COLO668 (cell line): ENCODE data around the gene RENBP.

Source experiments
- DNase-seq: peaks from one replicate; lab custom pipeline; 2025; ENCODE audit not compliant: unreplicated experiment; lab: John Stamatoyannopoulos, UW

Gene RENBP

GRCh38 chrX:153971124-153971449, 26.6 kb upstream of the RENBP start:
- peak; percentile 94 for DNase-seq

GRCh38 chrX:153970357-153971123, 26.1 kb upstream of the RENBP start:
- peak; percentile 48 for DNase-seq

- peak; percentile 48 for DNase-seq
Observed at GRCh38 chrX:153969904-153970356, 25.5 kb upstream of the RENBP start.

GRCh38 chrX:153969125-153969903, 24.9 kb upstream of the RENBP start:
- DNase-seq: peak; percentile 24

- peak; percentile 80 for DNase-seq
Observed at GRCh38 chrX:153968754-153969124, 24.3 kb upstream of the RENBP start.

GRCh38 chrX:153968255-153968654, 23.8 kb upstream of the RENBP start:
- DNase-seq: peak; percentile 16

- no peak for DNase-seq
Observed at GRCh38 chrX:153967536-153968224, 23.2 kb upstream of the RENBP start.

- no peak for DNase-seq
Observed at GRCh38 chrX:153966841-153967535, 22.5 kb upstream of the RENBP start.

- DNase-seq: no peak
Observed at GRCh38 chrX:153966283-153966688, 21.8 kb upstream of the RENBP start.

- DNase-seq: no peak
Observed at GRCh38 chrX:153965406-153965805, 21.0 kb upstream of the RENBP start.

GRCh38 chrX:153964105-153964504, 19.7 kb upstream of the RENBP start:
- no peak for DNase-seq

- DNase-seq: no peak
Observed at GRCh38 chrX:153963546-153963945, 19.1 kb upstream of the RENBP start.

- no peak for DNase-seq
Observed at GRCh38 chrX:153961292-153961691, 16.8 kb upstream of the RENBP start.

- no peak for DNase-seq
Observed at GRCh38 chrX:153960786-153961185, 16.3 kb upstream of the RENBP start.

GRCh38 chrX:153960077-153960476, 15.6 kb upstream of the RENBP start:
- no peak for DNase-seq

GRCh38 chrX:153959649-153960048, 15.2 kb upstream of the RENBP start:
- no peak for DNase-seq

- no peak for DNase-seq
Observed at GRCh38 chrX:153958605-153959004, 14.2 kb upstream of the RENBP start.

GRCh38 chrX:153957224-153957623, 12.8 kb upstream of the RENBP start:
- DNase-seq: no peak

- DNase-seq: no peak
Observed at GRCh38 chrX:153956044-153956907, 11.8 kb upstream of the RENBP start.

- no peak for DNase-seq
Observed at GRCh38 chrX:153955228-153955732, 10.8 kb upstream of the RENBP start.
